ENCODE data around the gene DLGAP1. TPM values are rescaled to one million over a fixed set of nuclear protein-coding genes. Genes with fewer than 3 reads are reported as not detected.

DLGAP1 gene
- total RNA-seq, 1 experiment from 2014 or later = 23.0 TPM

DNA sequence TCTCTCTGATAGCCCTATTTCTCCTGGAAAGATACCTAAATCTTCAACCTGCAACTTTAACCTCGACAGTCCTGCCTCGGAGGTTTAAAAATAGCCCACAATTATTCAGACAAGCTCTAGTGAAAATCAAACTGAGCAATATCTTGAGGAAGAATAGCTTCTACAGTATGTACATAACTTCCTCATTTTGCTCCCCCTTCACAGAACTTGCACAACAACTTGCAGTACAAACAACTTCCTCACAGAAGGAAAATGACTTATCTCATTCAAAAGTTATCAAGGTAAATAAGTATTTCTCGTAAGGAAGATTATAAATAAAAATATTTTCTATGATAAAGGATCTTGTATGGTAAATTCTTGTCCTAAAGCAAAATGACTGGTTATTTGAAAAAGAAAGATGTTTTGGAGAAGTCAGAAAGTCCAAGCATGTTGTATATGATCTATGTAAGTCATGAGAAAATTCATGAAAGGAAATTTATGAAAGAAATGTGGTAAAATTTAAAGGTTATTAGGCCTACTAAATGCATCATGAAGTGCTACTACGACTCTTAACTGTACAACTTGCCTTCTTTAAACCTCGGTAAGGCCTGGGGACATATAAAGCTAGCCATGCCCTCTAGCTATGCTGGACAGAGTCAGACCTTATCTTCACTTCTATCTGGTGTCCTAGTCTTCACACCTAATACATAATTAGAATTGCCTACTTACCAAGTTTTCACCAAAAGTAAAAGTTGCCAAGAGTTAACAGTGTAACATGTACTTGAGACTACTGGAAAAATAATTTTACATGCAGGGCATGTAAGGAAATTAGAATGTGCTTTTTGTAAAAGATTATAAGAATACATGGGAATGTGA is 394.5 kb downstream of the DLGAP1 start:
- peaks cover 89% of the 10 kb centered on the region for H3K9me3 Mint-ChIP-seq
- H3K4me1 Mint-ChIP-seq = peaks cover 10% of the 10 kb centered on the region; the same call in 1 of the 2 replicates
- H3K27ac Mint-ChIP-seq = no peak overlapping the region
- H3K27me3 Mint-ChIP-seq (ENCODE audit: low read depth) = peaks cover 6% of the 10 kb centered on the region
- TF ChIP-seq, protein P1, sequence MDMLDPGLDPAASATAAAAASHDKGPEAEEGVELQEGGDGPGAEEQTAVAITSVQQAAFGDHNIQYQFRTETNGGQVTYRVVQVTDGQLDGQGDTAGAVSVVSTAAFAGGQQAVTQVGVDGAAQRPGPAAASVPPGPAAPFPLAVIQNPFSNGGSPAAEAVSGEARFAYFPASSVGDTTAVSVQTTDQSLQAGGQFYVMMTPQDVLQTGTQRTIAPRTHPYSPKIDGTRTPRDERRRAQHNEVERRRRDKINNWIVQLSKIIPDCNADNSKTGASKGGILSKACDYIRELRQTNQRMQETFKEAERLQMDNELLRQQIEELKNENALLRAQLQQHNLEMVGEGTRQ (CRISPR knock-in tag; IDR thresholded peaks at IDR 0.05) = no peak
- TF ChIP-seq, protein P2, sequence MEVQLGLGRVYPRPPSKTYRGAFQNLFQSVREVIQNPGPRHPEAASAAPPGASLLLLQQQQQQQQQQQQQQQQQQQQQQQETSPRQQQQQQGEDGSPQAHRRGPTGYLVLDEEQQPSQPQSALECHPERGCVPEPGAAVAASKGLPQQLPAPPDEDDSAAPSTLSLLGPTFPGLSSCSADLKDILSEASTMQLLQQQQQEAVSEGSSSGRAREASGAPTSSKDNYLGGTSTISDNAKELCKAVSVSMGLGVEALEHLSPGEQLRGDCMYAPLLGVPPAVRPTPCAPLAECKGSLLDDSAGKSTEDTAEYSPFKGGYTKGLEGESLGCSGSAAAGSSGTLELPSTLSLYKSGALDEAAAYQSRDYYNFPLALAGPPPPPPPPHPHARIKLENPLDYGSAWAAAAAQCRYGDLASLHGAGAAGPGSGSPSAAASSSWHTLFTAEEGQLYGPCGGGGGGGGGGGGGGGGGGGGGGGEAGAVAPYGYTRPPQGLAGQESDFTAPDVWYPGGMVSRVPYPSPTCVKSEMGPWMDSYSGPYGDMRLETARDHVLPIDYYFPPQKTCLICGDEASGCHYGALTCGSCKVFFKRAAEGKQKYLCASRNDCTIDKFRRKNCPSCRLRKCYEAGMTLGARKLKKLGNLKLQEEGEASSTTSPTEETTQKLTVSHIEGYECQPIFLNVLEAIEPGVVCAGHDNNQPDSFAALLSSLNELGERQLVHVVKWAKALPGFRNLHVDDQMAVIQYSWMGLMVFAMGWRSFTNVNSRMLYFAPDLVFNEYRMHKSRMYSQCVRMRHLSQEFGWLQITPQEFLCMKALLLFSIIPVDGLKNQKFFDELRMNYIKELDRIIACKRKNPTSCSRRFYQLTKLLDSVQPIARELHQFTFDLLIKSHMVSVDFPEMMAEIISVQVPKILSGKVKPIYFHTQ (CRISPR knock-in tag; IDR thresholded peaks at IDR 0.05) = no peak
- no peak for TF ChIP-seq NFE2L1 (CRISPR knock-in tag; IDR thresholded peaks at IDR 0.05)
- TF ChIP-seq CREB1 (CRISPR knock-in tag; IDR thresholded peaks at IDR 0.05) = no peak
- TF ChIP-seq, protein P3, sequence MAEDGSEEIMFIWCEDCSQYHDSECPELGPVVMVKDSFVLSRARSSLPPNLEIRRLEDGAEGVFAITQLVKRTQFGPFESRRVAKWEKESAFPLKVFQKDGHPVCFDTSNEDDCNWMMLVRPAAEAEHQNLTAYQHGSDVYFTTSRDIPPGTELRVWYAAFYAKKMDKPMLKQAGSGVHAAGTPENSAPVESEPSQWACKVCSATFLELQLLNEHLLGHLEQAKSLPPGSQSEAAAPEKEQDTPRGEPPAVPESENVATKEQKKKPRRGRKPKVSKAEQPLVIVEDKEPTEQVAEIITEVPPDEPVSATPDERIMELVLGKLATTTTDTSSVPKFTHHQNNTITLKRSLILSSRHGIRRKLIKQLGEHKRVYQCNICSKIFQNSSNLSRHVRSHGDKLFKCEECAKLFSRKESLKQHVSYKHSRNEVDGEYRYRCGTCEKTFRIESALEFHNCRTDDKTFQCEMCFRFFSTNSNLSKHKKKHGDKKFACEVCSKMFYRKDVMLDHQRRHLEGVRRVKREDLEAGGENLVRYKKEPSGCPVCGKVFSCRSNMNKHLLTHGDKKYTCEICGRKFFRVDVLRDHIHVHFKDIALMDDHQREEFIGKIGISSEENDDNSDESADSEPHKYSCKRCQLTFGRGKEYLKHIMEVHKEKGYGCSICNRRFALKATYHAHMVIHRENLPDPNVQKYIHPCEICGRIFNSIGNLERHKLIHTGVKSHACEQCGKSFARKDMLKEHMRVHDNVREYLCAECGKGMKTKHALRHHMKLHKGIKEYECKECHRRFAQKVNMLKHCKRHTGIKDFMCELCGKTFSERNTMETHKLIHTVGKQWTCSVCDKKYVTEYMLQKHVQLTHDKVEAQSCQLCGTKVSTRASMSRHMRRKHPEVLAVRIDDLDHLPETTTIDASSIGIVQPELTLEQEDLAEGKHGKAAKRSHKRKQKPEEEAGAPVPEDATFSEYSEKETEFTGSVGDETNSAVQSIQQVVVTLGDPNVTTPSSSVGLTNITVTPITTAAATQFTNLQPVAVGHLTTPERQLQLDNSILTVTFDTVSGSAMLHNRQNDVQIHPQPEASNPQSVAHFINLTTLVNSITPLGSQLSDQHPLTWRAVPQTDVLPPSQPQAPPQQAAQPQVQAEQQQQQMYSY (CRISPR knock-in tag; IDR thresholded peaks at IDR 0.05) = no peak
- TF ChIP-seq FOXP1 (CRISPR knock-in tag; IDR thresholded peaks at IDR 0.05; ENCODE audit: borderline replicate concordance) = no peak
- TF ChIP-seq, protein P4, sequence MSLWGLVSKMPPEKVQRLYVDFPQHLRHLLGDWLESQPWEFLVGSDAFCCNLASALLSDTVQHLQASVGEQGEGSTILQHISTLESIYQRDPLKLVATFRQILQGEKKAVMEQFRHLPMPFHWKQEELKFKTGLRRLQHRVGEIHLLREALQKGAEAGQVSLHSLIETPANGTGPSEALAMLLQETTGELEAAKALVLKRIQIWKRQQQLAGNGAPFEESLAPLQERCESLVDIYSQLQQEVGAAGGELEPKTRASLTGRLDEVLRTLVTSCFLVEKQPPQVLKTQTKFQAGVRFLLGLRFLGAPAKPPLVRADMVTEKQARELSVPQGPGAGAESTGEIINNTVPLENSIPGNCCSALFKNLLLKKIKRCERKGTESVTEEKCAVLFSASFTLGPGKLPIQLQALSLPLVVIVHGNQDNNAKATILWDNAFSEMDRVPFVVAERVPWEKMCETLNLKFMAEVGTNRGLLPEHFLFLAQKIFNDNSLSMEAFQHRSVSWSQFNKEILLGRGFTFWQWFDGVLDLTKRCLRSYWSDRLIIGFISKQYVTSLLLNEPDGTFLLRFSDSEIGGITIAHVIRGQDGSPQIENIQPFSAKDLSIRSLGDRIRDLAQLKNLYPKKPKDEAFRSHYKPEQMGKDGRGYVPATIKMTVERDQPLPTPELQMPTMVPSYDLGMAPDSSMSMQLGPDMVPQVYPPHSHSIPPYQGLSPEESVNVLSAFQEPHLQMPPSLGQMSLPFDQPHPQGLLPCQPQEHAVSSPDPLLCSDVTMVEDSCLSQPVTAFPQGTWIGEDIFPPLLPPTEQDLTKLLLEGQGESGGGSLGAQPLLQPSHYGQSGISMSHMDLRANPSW (CRISPR knock-in tag; conservative IDR thresholded peaks at IDR 0.05; ENCODE audit: low read depth) = no peak
- TF ChIP-seq, protein P5, sequence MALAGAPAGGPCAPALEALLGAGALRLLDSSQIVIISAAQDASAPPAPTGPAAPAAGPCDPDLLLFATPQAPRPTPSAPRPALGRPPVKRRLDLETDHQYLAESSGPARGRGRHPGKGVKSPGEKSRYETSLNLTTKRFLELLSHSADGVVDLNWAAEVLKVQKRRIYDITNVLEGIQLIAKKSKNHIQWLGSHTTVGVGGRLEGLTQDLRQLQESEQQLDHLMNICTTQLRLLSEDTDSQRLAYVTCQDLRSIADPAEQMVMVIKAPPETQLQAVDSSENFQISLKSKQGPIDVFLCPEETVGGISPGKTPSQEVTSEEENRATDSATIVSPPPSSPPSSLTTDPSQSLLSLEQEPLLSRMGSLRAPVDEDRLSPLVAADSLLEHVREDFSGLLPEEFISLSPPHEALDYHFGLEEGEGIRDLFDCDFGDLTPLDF (CRISPR knock-in tag; IDR thresholded peaks at IDR 0.05) = no peak
- no peak for TF ChIP-seq MXD4 (CRISPR knock-in tag; IDR thresholded peaks at IDR 0.05; ENCODE audit: borderline replicate concordance)
- H3K4me3 Mint-ChIP-seq = no peak overlapping the region
- ATAC-seq (no peak), DNase-seq (ENCODE audit: low spot score) (no peak)
- POLR2A ChIA-PET = no interaction called here
- CTCF ChIA-PET = no interaction called here
- peaks cover 86% of the 10 kb centered on the region for H3K36me3 Mint-ChIP-seq

DNA sequence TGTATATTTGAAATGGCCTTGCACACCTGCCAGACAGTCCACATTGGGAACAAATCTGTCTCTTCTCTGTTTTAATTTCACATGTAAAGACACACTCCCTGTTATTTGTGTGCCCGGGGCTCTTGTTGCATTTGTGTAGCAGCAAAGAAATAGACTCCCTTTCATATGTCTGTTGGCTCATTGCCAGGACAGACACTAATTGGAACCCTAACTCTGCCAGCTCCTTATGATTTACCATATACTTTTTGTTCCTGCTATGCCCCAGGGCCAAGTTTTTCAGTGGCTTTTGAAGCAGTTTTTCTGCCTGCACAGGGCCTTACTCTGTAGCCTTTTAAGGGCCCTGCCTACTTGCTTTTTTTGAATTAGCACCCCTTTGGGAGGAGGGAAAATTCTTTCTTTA is 396.9 kb downstream of the DLGAP1 start:
- Mint-ChIP-seq H3K9me3 (peaks cover 85% of the 10 kb centered on the region), H3K27ac (no peak overlapping the region), H3K27me3 (ENCODE audit: low read depth) (peaks cover 6% of the 10 kb centered on the region), H3K36me3 (peaks cover 80% of the 10 kb centered on the region), H3K4me1 (no peaks in the 10 kb centered on the region), H3K4me3 (no peak overlapping the region)
- ChIA-PET POLR2A (no interaction called here), CTCF (no interaction called here)
- DNase-seq (ENCODE audit: low spot score) (no peak), ATAC-seq (no peak)
- TF ChIP-seq RORB (CRISPR knock-in tag; IDR thresholded peaks at IDR 0.05) (no peak), PRRX2 (CRISPR knock-in tag; IDR thresholded peaks at IDR 0.05) (no peak), SP1 (CRISPR knock-in tag; conservative IDR thresholded peaks at IDR 0.05) (no peak)
- TF ChIP-seq, protein P5 (CRISPR knock-in tag; IDR thresholded peaks at IDR 0.05) = no peak

Data from WTC11 (cell line).